CD4-positive, alpha-beta T cell treated with Interleukin-2 at 100 ng/mL for 4 hours (primary cell): Measurements from ENCODE around the gene ERF.
A peak's percentile ranks its signal among the peaks of the same experiment; 100 is the strongest.

ENCODE experiments used
- DNase-seq: peaks from one replicate; pipeline ENCODE4 v3.0.0-alpha.2; 2020; ENCODE audit warnings: low spot score

ERF gene

DNA sequence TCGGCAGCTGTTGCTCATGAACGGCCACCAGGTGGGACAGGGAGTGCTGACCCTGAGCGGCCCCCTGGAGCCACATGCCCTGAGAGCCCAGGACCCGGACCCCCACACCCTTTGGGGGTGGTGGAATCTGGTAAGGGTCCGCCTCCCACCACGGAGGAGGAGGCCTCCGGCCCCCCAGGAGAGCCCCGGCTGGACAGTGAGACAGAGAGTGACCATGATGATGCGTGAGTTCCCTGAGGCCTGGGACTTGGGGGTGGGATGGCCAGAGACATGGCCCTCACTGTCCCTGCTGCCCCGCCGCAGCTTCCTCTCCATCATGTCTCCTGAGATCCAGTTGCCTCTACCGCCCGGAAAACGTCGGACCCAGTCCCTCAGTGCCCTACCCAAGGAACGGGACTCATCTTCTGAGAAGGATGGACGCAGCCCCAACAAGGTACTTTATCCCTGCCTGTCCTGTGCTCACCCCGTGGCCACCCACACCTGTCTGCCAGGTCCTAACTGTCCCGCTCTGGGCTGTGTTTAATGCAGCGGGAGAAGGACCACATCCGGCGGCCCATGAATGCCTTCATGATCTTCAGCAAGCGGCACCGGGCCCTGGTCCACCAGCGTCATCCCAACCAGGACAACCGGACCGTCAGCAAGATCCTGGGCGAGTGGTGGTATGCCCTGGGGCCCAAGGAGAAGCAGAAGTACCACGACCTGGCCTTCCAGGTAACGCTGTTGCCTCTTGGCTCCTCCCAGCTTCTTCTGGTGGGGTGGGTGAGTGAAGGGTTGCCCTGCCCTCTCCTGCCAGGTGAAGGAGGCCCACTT is 32.3 kb upstream of the ERF start:
- DNase-seq = no peak

DNA sequence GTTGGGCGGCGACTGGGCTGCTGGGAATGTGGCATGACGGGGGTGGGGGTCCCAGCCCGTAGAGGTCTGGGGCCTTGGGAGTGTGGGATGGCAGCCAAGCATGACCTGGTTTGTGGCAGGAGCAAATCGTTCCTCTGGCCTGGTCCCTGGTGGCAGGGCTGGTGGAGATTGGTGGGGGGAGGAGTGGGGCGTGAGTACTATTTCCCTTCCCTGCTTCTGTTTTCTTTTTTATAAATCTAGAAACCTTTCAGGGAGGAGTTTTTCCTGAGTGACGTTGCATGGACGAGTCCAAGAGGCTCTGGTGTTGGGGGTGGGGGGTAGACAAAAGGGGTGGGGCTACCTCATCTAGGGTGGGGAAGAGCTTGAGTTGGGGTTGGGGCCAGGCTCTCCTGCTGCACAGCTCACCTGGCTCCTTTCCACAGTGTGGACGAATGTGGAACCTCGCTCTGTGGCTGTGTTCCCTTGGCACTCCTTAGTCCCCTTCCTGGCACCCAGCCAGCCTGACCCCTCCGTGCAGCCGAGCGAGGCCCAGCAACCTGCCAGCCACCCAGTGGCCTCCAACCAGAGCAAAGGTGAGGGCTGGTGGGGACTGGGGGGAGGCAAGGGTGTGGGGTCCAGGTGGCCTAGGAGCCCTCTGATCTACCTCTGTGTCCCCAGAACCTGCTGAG is 31.6 kb upstream of the ERF start:
- DNase-seq = no peak

DNA sequence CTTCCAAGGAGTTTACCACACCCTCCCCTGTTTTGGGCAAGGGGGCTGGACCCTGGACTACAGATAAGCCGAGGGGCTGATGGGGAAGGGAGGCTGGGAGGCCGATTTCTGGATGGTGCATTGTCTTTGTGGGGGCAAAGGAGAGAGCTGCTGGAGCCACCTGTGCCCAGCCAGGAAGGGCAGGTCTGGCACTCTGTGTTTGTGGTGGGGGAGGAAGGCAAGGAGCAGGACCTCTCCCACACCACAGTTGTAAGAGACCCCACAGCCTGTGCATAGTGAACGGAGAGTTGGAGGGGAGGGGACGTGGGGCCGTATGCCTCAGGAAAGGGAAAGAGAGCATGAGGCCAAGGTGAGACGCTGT is 31.0 kb upstream of the ERF start:
- DNase-seq = no peak

DNA sequence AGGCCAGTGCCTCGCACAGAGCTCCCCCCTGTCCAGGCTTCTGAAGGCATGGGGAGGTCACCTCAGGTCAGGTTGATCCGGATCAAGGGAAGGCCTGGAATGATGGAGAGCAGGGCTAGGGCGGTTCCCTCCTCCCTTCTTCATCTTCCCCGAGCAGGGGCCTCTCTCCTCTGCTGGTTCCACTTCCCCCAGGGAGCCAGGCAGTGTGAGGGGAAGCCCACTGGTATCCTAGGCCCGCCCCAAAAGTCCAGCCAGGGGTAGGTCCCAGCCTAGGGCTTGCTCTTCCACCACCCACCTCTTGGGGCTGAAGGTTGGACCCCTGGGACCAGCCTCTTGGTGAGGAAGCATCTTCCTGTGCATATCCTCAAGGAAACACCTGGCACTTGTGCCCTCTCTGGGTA is 30.6 kb upstream of the ERF start:
- DNase-seq = no peak

DNA sequence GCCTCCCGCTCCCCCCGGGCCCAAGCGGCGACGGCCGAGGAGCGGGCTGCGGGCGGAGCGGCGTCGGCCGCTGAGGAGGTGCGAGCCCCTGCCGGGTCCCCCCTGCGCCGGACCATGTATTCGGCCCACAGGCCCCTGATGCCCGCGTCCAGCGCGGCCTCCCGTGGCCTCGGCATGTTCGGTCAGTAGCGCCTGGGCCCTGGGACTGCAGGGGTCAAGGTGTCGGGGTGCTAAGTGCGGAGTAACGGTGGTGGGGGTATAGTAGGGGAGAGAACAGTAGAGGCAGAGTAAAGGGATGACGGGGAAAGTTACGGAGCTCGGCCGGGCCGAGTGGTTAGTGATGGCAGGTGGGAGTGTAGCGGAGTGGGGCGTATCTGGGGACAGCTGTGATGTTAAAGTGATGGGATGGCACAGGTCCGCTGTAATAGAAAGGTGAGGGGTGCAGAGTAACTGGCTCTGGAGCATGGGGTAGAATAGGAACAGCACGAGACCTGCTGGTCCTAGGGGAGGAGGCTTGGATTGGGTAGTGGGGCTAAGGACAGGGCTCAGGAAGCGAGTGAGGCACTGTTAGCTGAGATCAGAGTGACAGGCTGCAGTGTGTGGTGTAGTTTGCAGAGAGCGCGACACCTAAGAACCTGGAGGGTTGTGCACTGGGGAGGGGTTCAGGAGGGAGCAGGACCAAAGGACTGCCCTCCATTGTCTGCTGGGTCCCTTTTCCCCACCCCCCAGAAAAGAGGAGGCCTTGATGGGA is 29.8 kb upstream of the ERF start:
- DNase-seq = no peak

DNA sequence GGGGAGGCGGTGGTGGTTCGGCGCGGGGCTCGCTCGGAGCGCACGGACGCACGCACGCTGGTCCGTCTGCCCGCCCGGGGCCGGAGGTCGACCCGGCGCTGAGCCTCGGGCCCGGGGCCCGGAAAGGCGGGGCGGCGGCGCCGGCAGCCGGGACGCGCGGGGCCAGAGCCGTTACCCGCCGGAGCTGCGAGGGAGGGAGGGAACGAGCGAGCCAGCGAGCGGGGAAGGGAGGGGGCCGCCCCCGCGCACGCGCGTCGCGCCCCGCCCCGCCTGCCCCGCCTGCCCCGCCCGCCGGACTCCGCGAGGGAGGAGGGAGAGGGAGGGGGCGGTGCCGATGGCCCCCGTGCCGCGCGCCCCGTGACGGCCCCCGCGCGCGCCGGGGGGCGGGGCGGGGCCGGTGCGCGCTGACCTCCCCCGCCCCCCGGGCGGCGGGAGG is 29.2 kb upstream of the ERF start:
- peak; percentile 88 for DNase-seq

DNA sequence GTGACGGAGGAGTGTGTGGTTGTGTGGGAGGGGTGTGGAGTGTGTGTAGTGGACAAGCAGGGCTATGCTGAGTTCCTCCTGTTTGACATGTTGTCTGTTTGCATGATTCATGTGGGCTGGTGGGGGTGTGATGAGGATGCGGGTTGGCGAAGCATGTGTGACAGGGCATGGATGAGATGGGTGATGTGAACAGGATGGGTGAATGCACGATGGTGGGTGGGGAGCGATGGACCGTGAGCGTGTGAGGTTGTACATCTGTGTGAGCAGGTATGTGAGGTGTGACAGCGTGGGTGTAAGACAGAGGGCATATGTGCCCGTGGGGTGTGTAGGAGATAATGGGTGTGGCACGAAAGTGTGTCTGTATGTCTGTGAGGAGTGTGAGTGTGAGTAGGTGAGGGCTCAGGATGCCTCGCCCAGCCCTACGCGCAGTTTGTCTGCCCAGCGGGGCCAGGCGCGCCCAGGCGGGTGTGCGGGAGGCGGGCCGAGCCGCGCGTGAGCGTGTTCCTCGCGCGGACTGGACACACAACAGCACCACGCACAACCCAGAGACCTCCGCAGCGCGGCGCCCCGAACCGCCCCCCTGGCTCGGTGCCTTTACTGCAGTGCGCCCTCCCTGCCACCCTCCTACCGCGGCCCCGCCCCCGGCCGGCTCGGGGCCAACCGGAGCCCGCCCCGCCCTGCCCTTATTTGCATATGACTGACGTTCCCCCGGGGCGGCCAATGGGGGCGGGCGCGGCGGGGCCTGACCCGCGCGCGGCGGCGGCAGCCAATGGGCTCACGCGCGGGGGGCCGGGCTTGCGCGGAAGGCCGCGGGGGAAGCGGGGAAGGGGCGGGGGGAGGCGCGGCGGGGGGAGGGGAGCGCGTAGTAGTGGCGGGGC is 28.5 kb upstream of the ERF start:
- peak; percentile 96 for DNase-seq

DNA sequence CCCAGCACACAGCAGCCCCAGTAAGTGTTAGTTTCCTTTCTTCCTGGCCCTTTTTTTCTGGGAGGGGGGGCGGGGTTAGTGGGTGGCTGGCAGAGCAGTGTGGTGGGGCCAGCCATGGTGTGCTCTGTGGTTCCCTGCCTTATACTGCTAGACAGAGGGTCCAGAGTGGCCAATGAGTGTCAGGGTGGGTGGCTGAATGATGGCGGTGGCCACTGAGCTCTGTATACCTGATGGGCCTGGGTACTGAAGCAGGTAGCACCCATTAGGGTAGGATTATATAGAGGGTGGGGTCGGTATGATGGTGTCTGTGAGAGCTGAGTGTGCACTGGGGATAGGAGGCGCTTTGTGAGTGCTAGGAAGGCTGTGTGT is 27.9 kb upstream of the ERF start:
- DNase-seq = no peak

DNA sequence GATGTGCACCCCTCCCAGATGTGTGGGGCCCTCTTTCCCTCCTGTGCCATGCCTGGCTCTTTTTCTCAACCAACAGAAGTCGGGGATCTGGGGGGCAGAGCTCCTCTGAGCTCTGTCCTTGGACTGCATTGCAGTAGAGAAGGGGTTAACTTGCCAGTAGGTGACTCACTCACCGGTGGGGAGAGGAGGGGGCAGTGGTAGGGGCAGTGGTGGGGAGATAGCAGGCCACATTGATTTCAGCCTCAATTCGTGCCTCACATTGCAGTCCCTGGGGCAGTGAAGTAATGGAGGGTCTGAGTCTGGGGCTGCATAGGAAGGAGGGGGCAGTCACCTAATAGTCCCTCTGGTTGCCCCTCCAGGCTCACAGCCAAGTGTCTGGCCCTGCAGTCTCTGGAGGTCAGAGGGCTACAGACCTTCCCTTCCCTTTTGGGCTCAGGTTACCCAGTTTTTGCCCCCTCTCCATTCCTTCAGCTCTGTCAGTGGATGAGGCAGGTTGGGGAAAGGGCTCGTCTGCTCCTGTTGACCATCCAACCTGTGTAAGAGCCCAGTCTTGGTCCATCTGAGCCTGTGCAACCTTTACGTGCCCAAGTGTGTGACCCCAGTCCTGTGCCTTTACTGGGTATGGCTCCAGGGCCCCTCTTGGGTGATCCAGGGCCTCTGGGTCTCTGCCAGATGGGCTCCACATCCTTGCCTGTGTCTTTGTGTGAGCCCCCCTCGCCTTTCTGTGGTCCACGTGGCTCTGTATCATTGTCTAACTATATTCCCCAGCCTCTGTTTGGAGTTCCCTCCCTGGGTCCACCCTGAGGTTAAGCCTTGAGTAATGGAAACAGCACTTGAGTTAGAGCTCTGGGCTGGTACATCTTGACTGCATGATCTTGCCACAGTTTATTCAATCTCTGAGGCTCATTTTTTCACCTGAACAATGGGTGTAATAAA is 27.2 kb upstream of the ERF start:
- no peak for DNase-seq

DNA sequence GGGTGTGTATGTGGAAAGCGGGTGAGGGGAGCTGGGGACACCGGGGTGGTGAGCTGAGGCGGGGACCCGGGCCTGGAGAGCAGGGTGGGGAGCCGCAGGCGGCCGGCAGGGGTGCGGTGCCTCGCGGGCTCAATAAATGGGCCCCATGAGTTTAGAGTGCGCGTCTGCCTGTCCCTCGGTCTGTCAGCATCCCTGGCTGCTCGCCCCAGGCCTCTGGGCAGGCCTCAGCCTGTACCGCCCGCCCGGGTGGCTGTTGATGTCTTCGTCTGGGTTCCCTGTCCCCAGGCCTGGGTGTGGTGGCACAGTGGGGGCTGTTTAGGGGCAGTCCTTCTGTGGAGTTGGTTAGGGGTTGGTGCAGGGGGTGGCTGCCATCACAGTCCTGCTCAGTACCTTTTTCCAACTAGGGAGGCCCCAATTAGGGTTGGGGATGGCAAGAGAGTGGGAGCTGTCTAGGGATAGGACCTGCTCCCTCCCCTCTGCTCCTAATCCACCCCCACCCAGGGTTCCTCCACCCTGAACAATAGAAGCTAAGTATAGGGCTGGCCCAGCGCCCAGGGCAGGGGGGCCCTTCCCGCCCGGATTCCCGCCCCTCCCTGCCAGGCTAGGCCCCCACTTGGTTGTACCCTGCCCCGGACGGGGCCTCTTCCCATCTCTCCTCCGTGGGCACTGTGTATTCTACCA is 26.4 kb upstream of the ERF start:
- DNase-seq = no peak

DNA sequence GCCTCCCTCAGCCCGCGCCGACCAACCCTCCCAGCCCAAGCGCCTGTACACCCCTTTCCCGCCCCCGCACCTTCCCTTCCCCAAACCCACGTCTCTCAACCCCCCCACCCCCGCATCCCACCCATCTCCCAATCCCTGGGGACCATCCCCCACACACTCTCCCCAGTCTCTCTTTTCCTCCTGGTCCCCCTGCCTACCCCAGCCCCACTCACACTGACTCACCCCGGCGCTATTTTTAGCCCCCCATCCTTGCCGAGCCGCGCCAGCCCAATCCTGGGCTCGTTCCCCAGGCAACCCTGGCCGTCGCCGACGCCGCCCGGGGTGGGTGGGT is 25.9 kb upstream of the ERF start:
- DNase-seq = no peak

DNA sequence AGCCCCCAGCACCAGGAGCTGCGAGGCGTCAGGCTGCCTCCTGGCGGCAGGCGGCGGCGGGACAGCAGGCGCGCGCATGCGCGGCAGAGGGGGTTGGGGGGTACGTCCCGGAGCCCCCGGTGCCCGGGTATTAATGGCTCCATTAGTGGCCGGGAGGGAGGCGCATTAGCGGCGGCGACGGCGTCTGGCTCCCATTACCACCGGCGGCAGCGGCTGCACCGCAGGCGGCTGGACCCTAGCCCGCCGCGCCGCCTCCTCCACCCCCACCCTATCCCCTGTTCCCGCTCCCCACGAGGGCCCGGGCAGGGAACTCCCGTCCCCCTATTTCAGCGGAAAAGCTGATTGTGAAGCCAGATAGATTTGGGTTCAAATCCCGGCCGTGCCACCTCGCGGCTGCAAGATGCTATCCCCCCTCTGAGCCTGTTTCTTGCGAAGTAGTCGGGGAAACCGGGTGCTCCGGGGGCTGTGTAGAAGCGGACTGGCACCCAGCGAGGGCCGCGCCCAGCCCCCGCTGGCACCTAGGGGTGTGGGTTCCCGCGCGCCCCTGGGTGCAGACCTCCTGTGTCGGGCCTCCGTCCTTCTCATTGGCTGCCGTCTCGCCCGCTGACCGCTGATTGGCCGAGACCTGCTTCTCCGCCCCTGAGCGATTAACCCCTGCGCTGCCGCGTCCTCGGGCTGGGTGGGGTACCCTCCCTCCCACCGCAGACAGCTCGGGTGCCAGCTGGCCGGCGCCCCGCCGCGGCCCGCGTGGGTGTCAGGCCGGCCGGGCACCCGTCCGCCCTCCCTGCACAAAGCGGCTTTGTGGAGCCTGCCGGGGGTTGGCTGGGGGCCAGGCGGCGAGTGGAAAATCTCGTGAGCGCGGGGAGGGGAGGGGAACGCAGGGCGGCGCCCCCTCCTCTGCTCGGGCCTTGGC is 25.2 kb upstream of the ERF start:
- DNase-seq = peak; percentile 91

DNA sequence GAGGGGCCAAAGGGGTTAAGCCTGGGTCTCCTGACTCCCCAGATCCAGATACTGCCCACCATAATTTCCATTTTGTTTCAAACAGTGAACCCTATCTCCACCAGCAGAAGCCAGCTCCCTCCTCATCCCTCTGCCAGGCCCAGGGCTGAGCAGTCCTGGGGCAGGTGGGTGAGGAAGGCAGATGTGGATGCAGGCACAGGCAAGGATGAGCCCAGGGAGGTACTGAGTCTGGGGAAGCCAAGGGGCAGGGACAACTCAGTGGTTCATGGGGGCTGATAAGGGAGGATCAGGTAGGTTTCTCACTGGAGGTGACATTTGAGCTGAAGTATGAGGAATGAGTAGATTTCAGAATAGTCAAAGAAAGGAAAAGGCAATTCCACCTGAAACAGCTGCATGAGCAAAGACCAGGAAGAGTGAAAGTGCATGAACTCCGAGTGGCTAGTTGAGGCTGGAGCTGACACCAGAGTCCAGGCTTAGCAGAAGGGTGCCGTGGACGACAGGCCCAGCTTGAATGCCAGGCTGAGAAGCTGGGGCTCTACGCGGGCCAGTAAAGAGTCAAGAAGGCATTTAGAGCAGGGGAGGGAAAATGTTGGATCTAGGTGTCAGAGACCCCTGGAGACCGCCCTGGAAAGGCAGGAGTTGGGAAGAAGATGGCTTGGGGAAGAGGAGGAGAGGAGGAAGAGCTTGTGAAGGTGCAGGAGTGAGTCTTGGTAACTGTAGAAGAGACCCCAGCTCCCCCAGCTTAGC is 24.4 kb upstream of the ERF start:
- DNase-seq = no peak

DNA sequence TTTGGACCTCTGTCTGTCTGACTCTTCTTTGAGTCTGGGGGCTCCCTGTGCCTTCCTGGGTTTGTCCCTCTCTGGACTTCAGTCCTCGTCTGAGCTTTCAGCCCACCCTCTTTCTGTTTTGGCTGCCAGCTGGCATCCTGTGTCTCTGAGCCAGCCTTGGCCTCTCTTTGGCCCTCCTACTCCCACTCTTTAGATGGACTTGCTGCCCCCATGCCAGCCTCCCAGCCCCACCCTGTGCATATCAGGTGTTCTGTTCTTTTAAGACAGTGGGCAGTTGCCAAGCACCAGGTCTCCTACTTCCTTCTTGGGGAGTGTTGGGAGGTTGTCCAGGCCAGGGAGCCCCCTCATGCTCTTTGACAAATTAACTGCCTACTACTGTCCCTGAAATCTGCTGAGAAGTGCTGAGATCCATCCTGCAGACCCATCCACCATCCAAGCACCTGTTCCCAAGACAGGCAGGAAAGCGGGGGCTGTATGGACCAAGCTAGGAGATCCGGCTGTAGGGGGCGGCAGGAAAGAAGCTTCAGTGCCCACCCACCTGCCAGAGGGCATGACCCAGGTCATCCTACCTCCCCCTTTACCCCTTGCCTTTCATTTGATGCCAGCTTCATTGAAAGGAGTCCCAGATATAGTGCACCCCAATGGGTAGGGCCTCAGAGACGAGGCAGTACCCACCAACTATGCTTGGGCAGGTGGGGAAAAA is 23.7 kb upstream of the ERF start:
- no peak for DNase-seq

DNA sequence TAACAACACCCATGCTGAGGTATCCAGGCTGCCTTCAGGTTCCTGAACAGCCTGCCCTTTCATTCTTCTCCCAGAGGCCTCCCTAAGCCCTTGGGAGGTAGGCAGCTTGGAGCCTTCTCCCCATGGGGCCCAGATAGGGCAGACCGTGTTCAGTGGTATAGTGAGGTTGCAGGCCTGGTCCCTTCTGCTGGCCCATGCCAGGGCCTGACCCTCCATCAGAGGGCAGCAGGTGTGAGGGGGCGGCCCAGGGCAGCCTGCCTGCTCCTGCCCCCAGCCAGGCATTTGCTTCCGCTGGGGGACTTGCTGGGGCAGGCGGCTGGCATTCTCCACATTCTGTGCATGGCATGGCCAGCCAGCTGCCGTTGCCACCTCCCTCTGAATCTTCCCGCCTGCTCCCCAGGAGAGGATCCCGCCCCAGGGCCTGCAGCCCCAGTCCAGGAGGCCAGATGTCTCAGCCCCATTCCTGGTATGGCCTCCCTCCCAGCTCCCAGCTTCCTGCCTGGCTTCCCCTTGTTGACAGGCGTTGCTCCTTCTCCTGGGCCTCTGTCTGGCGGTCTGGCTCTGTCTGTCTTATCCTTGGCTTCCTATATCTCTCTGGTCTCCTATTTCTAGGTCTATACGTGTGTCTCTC is 23.0 kb upstream of the ERF start:
- DNase-seq = no peak

DNA sequence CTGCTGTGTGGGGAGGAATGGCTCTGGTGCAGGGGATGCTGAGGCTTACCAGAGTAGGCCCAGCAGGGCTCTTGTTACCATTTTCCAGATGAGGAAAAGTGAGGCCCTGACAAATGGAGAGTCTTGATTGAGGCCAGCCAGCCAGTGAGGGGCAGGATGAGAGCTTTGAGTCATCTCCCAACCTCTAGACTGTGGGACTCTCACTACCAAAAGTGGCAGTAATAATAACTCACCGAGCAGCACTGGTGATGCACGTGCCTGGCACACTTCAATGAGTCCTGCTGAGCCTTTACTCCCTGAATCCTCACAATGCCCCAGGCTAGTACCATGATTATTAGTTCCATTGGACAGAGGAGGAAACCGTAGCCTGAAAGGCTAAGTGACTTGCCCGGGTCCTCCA is 21.9 kb upstream of the ERF start:
- peak; percentile 33 for DNase-seq

DNA sequence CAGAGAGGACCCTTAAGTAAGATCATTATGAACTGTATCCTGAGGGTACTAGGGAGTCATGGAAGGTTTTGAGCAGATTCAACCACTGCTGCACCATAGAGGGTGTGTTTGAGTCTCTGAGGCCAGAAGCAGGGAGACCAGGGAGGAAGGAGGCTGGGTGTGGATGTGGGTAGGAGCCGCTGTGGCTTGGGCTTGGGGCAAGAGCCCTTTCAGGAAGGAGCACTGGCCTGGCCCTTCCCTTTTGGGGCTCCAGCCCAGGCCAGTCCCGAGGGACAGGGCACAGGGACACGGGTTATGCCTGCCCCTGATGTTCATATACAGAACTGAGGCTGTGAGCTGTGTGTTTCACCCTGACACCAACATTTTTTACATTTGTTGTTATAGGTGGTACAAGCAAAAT is 21.4 kb upstream of the ERF start:
- DNase-seq = no peak

DNA sequence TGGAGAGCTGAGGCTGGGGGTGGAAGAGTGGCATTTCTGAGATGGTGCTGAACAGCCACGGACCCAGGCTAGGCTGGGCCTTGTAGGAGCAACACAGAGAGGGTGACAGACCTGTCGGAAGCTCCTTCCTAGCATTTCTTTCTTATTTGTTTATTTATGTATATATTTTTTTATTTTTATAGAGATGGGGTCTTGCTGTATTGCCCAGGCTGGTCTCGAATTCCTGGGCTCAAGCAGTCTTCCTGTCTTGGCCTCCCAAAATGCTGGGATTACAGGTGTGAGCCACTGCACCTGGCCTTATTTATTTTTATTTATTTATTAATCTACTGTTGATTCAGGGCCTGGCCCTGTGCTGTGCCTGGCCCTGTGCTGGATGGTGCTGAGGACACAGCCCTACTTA is 20.6 kb upstream of the ERF start:
- no peak for DNase-seq
